ENCODE results near the gene HIPK1. TPM values are rescaled to one million over a fixed set of nuclear protein-coding genes. Genes with fewer than 3 reads are reported as not detected.

Gene HIPK1
- total RNA-seq, 3 donors from 2014 or later, result 66.0 to 99.7 (median 68.8) TPM

GRCh38 chr1:113916974-113917373 lies 12.2 kb upstream of the HIPK1 start:
- TF ChIP-seq CTCF (IDR thresholded peaks at IDR 0.05), result no peak
- H3K36me3 ChIP-seq (ENCODE audit: low read depth), result no peaks in the 10 kb centered on the region
- intact Hi-C loops (cut with DNase I, micrococcal nuclease), result no loop called here
- H3K4me3 ChIP-seq, result no peak overlapping the region
- no peaks in the 10 kb centered on the region for H3K4me1 ChIP-seq (ENCODE audit: low read depth)
- ATAC-seq (no peak), DNase-seq (no peak)
- H3K9me3 ChIP-seq, result no peaks in the 10 kb centered on the region

GRCh38 chr1:113917400-113918082 lies 11.6 kb upstream of the HIPK1 start:
- Histone ChIP-seq H3K36me3 (ENCODE audit: low read depth) (no peaks in the 10 kb centered on the region), H3K4me3 (no peak overlapping the region), H3K4me1 (ENCODE audit: low read depth) (no peaks in the 10 kb centered on the region), H3K9me3 (no peaks in the 10 kb centered on the region)
- intact Hi-C loops (cut with DNase I, micrococcal nuclease), result no loop called here
- no peak for TF ChIP-seq CTCF (IDR thresholded peaks at IDR 0.05)
- DNase-seq (no peak), ATAC-seq (no peak)

- TF ChIP-seq CTCF (IDR thresholded peaks at IDR 0.05), result no peak
- no peak for DNase-seq
- no peak for ATAC-seq
These were observed 10.9 kb upstream of the HIPK1 start for GRCh38 chr1:113918243-113918642.

GRCh38 chr1:113922957-113923356 lies 6.2 kb upstream of the HIPK1 start:
- Histone ChIP-seq H3K9me3 (no peaks in the 10 kb centered on the region), H3K36me3 (ENCODE audit: low read depth) (no peaks in the 10 kb centered on the region), H3K4me3 (no peak overlapping the region), H3K4me1 (ENCODE audit: low read depth) (peaks cover 2% of the 10 kb centered on the region)
- DNase-seq (no peak), ATAC-seq (no peak)
- no peak for TF ChIP-seq CTCF (IDR thresholded peaks at IDR 0.05)
- intact Hi-C loops (cut with DNase I, micrococcal nuclease), result no loop called here

More at GRCh38 chr1:113918243-113918642, 10.9 kb upstream of the HIPK1 start:
- H3K9me3 ChIP-seq, result no peaks in the 10 kb centered on the region
- intact Hi-C loops (cut with DNase I, micrococcal nuclease), result no loop called here
- no peak overlapping the region for H3K4me3 ChIP-seq
- no peaks in the 10 kb centered on the region for H3K4me1 ChIP-seq (ENCODE audit: low read depth)
- no peaks in the 10 kb centered on the region for H3K36me3 ChIP-seq (ENCODE audit: low read depth)

GRCh38 chr1:113924473-113924872 lies 4.7 kb upstream of the HIPK1 start:
- ATAC-seq (no peak), DNase-seq (no peak)
- intact Hi-C loops (cut with DNase I, micrococcal nuclease), result no loop called here
- H3K4me3 ChIP-seq, result no peak overlapping the region
- no peaks in the 10 kb centered on the region for H3K36me3 ChIP-seq (ENCODE audit: low read depth)
- peaks cover 5% of the 10 kb centered on the region for H3K4me1 ChIP-seq (ENCODE audit: low read depth)
- no peak for TF ChIP-seq CTCF (IDR thresholded peaks at IDR 0.05)
- no peaks in the 10 kb centered on the region for H3K9me3 ChIP-seq

Data from mucosa of descending colon (tissue), 3 donors.